ENCODE measurements around the gene ACOX3.
"Not testable (repeated sequence)": the region's sequence is repeated elsewhere in the genome, so short reads cannot be mapped to it uniquely, and the experiment has no call there.

ACOX3 gene

DNA sequence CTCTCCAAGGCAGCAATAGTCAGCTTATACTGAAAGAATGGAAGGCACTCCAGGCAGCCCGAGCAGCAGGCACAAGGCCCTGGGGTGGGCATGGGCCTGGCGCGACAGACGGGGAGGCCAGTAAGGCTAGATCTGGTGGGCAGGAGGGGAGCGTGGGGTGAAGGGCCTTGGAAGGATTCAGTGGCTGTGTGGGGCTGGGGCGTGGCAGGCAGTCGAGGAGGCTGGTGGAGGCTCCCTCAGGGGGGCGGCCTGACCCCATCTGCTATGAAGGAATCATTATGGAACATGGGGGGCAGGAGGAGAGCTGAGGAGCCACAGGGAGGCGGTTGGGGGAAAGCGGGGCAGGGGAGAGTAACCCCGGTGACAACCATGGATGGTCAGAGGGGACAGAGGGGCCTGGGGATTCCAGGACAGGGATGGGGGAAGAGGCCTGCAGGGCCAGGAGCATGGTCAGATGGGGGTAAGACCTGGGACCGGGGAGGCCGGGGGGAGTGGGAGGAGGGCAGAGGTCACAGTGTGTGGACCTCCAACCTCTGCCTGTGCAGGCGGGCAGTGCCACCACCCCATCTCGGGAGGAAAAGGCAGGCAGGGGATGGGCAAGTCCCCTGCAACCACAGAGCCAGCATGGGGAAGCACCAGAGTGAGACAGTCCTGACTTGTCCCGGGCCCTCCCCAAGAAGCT is 70.3 kb downstream of the ACOX3 start:
- DNase-seq, result no peak

DNA sequence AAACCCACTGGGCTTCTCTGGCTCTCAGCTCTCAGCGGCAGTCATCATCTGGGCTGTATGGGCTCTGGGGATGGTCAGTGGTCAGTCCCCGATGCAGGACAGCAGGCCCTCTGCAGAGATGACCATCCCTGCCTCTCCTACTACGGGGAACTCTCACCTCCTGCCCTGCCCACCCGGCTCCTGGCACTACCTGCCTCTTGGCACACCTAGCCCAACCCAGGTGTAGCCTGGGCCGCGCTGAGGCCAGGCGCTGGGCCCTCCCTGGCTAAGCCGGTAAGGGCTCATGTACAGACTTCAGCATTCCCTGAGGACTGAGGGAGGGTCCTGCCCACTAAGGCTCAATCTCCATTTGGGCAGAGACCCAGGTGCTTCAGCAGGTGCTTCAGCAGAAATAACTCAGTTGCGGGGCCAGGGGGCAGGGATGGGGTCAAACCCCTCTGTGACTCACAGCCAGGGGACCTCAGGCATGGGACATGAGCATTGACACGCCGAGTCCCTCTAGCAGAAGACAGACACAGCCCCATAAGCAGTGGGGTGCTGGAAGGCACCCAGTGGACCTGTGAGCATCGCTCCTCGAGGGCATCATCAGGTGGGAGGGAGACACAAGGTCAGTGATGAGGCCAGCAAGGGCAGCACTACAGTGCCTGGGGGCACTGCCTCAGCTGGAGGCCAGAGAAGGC is 71.0 kb downstream of the ACOX3 start:
- DNase-seq, result no peak

DNA sequence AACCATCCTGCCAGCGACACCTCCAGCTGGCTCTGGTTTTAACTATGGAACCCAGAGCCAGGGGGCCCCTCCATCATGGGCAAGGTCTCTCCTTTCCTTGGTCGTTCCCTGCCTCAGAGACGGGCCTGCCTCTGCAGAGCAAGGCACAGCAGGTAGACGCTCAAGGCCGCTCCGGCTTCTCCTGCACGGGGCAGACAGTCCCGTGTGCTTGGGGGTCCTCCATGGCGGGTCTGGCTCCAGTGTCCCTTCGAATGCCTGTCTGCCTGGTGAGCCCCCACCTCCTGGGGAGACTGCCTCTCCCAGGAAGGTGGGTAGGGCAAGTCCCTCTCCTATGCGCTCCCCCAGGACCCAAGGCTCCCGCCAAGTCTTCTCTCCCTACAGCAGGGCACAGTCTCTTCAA is 71.5 kb downstream of the ACOX3 start:
- no peak for DNase-seq

DNA sequence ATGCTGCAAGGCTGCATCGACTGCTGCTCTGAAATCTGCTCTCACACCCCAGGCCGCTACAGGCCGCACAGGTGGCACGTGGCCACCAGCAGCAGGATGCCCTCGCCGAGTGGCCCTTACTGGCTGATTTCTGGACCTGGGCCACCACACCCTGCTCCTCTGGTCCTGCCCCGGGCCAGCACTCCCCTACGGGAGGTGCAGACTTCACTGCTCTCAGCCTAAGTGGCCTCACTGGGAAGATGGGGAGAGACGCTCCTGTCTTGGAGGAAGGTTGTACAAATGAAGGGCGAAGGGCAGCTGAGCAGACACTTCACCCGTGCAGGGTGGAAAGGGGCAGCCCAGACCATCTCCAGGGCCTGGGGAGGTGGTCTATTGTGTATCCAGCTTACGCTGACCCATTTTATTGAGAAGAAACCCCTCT is 72.5 kb downstream of the ACOX3 start:
- DNase-seq, result no peak

- no peak for DNase-seq
These were observed 73.9 kb downstream of the ACOX3 start for GRCh38 chr4:8366601-8367000.

DNA sequence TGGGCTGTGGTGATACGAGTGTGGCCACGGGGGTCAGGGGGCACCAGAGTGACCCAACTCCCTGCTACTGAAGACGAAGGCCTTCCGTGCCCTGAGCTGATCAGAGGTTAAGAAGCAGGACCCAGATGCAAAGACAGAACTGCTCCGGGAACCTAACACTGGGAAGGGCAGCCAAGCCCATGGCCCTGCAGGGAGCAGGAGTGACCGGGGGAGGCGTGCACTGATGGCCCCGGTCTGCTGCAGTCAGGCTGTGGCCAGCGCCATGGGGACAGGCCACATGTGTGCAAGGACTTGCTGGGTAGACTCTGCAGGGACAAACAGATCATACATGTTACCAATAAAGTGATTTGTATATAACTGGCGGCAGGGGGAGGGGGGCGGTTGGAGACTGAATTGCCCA is 74.6 kb downstream of the ACOX3 start:
- no peak for DNase-seq

DNA sequence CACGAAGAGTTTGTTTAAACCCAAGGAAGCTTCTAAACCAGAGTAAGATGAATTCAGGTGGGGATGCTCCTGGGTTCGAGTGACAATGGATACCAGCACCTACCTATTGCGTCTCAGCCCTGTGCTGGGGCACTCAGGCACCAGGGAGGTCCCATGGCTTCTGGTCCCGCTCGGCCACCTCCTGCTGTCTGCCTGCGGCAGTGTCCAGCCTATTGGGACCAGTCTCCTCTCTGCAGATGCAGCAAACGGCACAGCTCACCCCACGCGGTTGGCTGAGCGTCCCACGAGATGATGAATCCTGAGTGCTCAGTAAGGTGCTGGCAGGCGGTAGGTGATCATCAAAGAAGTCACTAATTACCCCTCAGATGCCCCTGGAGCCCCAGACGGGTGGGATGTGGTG is 75.2 kb downstream of the ACOX3 start:
- no peak for DNase-seq

DNA sequence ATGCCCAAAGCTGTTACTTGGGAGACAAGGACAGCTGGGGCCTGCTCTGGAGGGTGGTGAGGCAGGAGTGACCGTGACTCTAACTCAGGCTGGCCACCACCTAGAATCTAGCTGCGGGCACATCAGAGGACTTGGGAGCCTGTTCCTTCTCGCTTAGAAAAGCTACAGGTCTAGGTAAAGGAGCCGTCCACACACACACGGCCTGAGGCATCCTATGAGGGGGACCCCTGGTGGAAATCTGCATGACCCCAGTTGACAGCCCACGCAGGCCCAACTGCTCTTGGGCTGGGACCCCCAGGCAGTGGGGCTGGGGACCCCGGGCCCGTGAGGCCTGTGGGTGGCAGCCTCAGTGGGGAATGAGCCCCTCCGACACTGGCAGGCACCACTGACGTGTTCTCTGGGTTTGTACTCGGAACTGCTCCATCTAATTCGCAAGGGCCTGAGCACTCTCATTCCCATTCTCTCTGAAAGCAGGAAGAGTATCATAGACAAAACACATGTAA is 75.6 kb downstream of the ACOX3 start:
- no peak for DNase-seq

DNA sequence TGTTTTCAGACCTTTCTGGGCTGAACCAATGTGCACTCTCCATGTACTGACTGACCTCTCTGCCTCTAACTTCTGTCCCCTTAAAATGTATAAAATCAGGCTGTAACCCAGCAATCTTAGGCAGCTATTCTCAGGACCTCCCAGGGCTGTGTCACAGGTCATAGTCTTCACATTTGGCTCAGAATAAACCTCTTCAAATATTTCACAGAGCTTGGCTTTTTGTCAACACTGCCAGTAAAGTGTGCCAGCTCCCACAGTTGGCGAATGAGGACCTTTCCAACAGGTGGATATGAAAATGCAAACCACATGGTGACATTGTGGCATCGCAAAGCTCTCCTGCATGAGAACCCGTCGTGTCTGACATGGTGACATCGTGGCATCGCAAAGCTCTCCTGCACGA is 76.4 kb downstream of the ACOX3 start:
- DNase-seq, result no peak

DNA sequence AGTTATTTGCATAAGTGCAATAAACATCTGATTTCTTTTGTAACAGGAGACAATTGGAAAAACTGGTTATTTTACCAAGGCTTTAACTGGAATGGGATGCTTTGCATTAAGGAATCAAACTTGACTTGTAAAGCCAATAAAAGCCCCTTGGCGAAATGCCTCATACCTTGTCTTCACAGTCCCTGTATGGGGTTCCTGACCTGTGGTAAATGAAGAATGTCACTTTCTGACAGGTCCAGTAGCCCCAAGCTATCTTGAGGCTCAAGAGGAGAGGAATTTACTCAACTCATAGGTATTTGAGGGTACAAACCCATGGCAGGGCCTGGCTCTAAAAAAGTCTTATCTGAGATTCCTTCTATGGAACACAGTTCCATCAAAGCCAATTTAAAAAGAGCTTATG is 78.0 kb downstream of the ACOX3 start:
- no peak for DNase-seq

DNA sequence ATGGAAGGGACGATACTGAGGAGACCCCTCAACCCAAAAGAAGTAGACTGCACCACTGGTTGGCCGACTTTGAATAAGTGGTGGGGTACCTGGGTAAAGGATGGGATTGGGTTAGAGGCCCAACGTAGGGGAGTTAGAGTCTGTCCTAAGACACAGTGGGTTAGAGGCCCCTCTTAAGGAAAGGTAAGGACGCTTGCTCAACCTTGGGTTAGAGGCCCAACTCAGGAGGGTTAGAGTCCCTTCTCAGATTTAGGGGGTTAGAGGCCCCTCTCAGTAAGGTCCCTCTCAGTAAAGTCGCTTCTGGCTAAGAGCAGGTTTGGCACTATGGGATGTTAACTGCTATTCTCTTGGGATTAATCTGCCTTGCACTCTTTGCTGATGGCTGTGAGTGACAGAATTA is 81.3 kb downstream of the ACOX3 start:
- no peak for DNase-seq

- no peak for DNase-seq
These were observed 83.7 kb downstream of the ACOX3 start for GRCh38 chr4:8356856-8357255.

GRCh38 chr4:8355864-8356565 is 84.5 kb downstream of the ACOX3 start:
- DNase-seq, result no peak

- DNase-seq, result no peak
These were observed 85.2 kb downstream of the ACOX3 start for GRCh38 chr4:8355306-8355705.

DNA sequence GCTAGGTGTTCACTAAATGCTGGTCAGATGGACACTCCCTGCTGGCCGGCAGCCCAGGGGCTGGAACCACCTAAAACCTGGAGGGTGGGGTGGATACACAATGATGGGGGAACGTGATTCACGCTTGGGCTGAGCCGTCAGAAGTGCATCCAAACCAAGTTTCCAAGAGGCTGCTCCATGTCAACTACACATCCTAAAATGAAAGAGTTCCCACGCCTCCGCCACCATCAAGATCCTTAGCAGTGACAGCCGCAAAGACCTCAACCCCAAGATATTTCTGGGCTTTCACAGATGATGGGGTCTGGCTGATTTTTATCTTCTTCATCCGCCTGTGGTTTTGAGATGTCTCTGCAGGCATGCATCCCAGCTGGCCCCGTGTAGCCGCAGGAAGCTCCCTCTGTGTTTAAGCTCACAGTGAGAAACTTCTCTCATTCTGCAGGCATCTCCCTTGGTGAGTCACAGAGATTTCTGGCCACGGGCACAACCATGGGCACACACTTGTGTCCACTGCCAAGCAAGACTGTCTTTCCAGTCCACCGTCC is 86.5 kb downstream of the ACOX3 start:
- no peak for DNase-seq

- DNase-seq, result no peak
These were observed 87.3 kb downstream of the ACOX3 start for GRCh38 chr4:8353158-8353669.

- DNase-seq, result no peak
These were observed 88.0 kb downstream of the ACOX3 start for GRCh38 chr4:8352368-8353157.

- DNase-seq, result no peak
These were observed 88.6 kb downstream of the ACOX3 start for GRCh38 chr4:8351931-8352367.

- DNase-seq, result no peak
These were observed 89.6 kb downstream of the ACOX3 start for GRCh38 chr4:8350841-8351461.

- DNase-seq, result no peak
These were observed 90.2 kb downstream of the ACOX3 start for GRCh38 chr4:8350352-8350751.

- no peak for DNase-seq
These were observed 90.8 kb downstream of the ACOX3 start for GRCh38 chr4:8349664-8350236.

GRCh38 chr4:8349236-8349635 is 91.3 kb downstream of the ACOX3 start:
- DNase-seq, result not testable (repeated sequence)

All from NCI-H345 (cell line).